HTERT RPE-1 (cell line): ENCODE data around the gene CAMK1D.
"Not testable (repeated sequence)": the region's sequence is repeated elsewhere in the genome, so short reads cannot be mapped to it uniquely, and the experiment has no call there.

ENCODE experiments used
- in situ Hi-C: fragments of 300-500 bp; cut with MboI; formaldehyde crosslinking; loops from 4 replicates; pipeline ENCODE4 v1.14.3; 2020; ENCODE audit warnings: low sequenced_read_pairs

CAMK1D gene

GRCh38 chr10:12740813-12741212 lies 391.5 kb downstream of the CAMK1D start:
- in situ Hi-C loops = no loop called here

GRCh38 chr10:12741360-12741804 lies 392.0 kb downstream of the CAMK1D start:
- in situ Hi-C loops = no loop called here

- in situ Hi-C loops = no loop called here
Observed at GRCh38 chr10:12742771-12743170, 393.4 kb downstream of the CAMK1D start.

- in situ Hi-C loops = not testable (repeated sequence)
Observed at GRCh38 chr10:12743466-12743865, 394.1 kb downstream of the CAMK1D start.

GRCh38 chr10:12743941-12744340 lies 394.6 kb downstream of the CAMK1D start:
- in situ Hi-C loops = no loop called here

- in situ Hi-C loops = no loop called here
Observed at GRCh38 chr10:12748186-12748585, 398.8 kb downstream of the CAMK1D start.

GRCh38 chr10:12749760-12750478 lies 400.6 kb downstream of the CAMK1D start:
- in situ Hi-C loops = no loop called here

GRCh38 chr10:12750526-12751201 lies 401.3 kb downstream of the CAMK1D start:
- in situ Hi-C loops = no loop called here

GRCh38 chr10:12755075-12755474 lies 405.7 kb downstream of the CAMK1D start:
- in situ Hi-C loops = no loop called here

- in situ Hi-C loops = no loop called here
Observed at GRCh38 chr10:12757351-12757750, 408.0 kb downstream of the CAMK1D start.

- in situ Hi-C loops = no loop called here
Observed at GRCh38 chr10:12758271-12758670, 408.9 kb downstream of the CAMK1D start.

GRCh38 chr10:12766223-12766622 lies 416.9 kb downstream of the CAMK1D start:
- in situ Hi-C loops = no loop called here

- in situ Hi-C loops = no loop called here
Observed at GRCh38 chr10:12768156-12769100, 419.1 kb downstream of the CAMK1D start.

- in situ Hi-C loops = no loop called here
Observed at GRCh38 chr10:12769323-12770044, 420.1 kb downstream of the CAMK1D start.

- in situ Hi-C loops = no loop called here
Observed at GRCh38 chr10:12771981-12772760, 422.8 kb downstream of the CAMK1D start.

- in situ Hi-C loops = no loop called here
Observed at GRCh38 chr10:12772797-12773587, 423.6 kb downstream of the CAMK1D start.

- in situ Hi-C loops = no loop called here
Observed at GRCh38 chr10:12774204-12774894, 425.0 kb downstream of the CAMK1D start.

GRCh38 chr10:12777840-12778585 lies 428.7 kb downstream of the CAMK1D start:
- in situ Hi-C loops = no loop called here
